Posterior vena cava (tissue), 2 donors: ENCODE results near the gene TBCEL. TPM values are rescaled to one million over a fixed set of nuclear protein-coding genes. Genes with fewer than 3 reads are reported as not detected.

Experiments used
- DNase-seq: peaks from one replicate; pipeline ENCODE4 v3.0.0-alpha.2; 2020; ENCODE audit warnings: low spot score
- intact Hi-C, 2 donors: fragments of 100-400 bp; cut with DNase I; formaldehyde crosslinking; loops; one replicate each; pipeline versions ENCODE4 v1.14.1 to v1.14.2; 2022 to 2023
- total RNA-seq, 2 donors: library from RNA; stranded (reverse); fragmentation: NEBNext Ultra II Directional; extraction: Animal tissue kit (Norgen Biotek cat#: 25700); gene quantifications; one replicate each; pipeline ENCODE4 v1.2.1, GENCODE V29; 2021
- donor health status: DM: yes; HTN: yes; CAD: no.
- donor health status: DM: yes; HTN: yes; CAD: no.

The TBCEL gene
- total RNA-seq, 2 donors from 2014 or later: 30.8 to 32.7 TPM

DNA sequence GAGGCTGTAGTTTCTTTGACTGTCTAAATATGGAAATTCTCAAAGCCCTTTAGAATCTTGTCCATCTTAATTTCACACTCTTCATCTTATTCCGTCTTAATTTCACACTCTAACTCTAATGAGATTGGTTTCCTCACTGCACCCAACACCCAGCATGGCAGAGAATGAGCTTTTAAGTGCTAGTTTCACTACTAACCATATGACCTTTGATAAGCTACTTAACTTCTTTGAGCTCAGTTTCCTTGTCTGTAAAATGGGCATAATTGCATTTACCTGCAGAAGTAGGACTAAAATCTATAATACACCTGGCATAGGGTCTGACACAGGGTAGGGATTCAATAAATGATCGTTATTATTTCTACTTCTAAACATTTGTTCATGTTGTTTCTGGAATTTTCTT, 30.4 kb downstream of the TBCEL start:
- no peak for DNase-seq
- intact Hi-C loops: no loop called here

- DNase-seq: no peak
- intact Hi-C loops: no loop called here
These were observed 31.2 kb downstream of the TBCEL start for GRCh38 chr11:121055076-121055475.

GRCh38 chr11:121057922-121058321, 34.0 kb downstream of the TBCEL start:
- DNase-seq: no peak
- intact Hi-C loops: no loop called here

GRCh38 chr11:121058941-121059340, 35.0 kb downstream of the TBCEL start:
- DNase-seq: no peak
- intact Hi-C loops: no loop called here

DNA sequence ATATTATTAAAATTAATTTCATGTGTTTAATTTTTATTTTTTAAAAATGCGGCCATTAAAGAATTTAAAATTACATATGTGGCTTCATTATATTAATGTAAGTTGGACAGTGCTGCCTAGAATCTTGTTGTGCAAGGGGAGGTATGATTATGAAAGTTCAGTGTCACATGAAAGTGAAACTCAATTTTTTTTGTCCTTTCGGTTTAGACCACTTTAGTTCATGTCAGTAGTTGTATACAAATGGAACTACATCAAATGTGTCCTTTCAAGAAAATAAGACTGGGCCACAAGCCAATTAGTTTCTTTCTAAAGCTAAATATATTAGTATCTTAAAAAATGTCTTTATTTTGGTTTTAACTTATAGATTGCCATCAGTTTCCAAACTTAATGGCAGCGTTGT, 35.7 kb downstream of the TBCEL start:
- DNase-seq: no peak
- intact Hi-C loops: no loop called here

DNA sequence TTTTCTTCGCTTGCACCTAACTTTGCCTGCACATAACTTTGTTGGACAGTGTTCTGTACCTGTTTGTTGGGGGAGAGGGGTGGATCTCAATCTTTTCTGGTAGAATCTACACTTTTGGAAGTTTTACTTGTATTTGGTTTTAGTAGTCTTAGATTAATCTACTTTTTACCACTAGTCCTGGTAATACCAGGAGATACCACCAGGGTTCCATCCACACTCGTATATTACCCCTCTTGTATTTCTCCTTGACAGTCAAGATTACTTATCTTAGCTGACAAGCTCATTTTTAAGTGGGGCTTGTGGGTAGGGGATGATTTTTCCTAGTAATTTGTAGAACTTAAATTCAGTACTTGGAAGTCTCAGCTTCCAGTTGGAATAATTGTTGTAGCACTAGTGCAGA, 39.8 kb downstream of the TBCEL start:
- intact Hi-C loops: no loop called here
- no peak for DNase-seq

DNA sequence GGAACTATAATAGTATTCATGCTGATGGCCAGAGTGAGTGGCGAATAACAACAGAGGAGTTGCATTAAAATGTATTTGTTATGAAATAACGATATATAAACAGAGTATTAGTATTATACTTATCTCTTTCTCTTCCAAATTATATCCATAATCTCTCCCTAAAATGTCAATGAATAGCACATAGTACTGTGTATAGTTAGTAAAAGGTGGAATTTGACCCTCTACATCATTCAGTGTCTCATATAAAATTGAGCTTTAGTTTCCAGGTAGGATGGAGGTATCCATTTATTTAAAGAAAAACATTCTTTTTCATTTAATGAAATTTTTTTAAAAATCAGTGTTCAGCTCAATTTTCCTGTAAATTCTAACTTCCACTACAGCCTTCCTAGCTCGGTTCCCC, 42.7 kb downstream of the TBCEL start:
- intact Hi-C loops: no loop called here

DNA sequence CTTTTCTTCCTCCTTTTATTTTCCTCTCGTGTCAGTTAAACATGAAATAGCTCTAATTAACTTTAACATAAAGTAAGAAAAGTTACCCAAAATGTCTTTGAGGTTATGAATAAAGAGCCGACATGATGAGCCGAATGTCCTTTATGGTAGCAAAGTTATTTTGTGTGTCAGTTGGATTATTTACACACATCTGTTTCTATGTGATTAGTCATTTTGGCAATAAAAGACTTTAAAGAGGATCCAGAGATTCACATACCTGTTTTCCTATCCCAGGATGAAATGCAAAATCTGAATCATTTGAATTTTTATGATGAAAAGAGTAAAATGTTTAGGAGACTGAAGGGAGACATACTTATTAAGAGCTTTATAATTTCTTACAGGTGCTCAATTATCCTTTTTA, 43.1 kb downstream of the TBCEL start:
- DNase-seq: no peak
- intact Hi-C loops: no loop called here

More for the DNA sequence above, 42.7 kb downstream of the TBCEL start:
- DNase-seq: no peak

- no peak for DNase-seq
- intact Hi-C loops: no loop called here
These were observed 43.6 kb downstream of the TBCEL start for GRCh38 chr11:121067453-121067852.

DNA sequence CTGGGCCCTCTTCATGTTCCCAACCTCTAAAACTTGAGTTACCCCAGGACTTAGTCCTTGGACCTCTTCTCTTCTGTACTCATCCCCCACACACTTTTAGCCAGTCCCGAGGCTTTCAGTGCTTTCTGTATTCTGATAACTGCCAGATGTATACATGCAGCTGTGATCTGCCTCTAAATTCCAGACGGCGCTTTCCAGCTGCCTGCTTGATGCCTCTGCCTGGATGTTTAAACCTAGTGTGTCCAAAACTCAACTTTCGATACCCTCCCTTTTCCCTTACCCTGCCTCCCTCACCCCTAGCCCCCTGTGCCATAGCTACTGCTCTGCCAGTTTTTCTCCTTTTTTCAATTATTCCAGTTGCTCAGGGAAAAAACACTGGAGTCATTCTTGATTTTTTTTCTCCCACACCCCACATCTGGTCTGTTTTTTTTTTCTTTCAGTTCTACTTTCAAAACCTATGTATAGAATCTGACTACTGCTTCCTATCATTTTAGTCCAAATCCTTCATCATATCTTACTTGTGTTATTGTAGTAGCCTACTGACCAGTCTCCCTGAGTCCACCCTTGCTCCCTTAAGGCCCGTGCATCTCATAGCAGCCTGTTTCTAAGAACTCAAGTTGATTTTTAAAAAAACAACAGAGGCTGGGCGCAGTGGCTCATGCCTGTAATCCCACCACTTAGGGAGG, 44.2 kb downstream of the TBCEL start:
- intact Hi-C loops: no loop called here
- DNase-seq: no peak

DNA sequence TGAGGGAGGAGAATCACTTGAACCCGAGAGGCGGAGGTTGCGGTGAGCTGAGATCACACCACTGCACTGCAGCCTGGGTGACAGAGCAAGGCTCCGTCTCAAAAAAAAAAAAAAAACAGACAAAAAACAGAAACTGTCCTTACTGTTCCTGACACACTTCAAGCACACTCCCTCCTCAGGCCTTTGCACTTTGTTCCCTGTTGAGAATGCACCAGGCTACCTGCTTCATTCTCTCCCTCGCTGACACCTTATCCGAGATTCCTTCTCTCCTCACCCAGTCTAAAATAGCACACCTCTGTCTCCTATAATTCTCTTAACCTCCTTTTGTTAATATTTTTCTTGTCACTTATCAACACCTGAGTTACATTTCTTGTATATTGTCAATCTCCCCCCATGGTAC, 44.9 kb downstream of the TBCEL start:
- intact Hi-C loops: no loop called here
- DNase-seq: no peak

- intact Hi-C loops: no loop called here
- DNase-seq: no peak
These were observed 47.3 kb downstream of the TBCEL start for GRCh38 chr11:121070951-121071845.

GRCh38 chr11:121071846-121072450, 48.0 kb downstream of the TBCEL start:
- no peak for DNase-seq
- intact Hi-C loops: no loop called here

- DNase-seq: no peak
- intact Hi-C loops: no loop called here
These were observed 57.4 kb downstream of the TBCEL start for GRCh38 chr11:121081321-121081720.

DNA sequence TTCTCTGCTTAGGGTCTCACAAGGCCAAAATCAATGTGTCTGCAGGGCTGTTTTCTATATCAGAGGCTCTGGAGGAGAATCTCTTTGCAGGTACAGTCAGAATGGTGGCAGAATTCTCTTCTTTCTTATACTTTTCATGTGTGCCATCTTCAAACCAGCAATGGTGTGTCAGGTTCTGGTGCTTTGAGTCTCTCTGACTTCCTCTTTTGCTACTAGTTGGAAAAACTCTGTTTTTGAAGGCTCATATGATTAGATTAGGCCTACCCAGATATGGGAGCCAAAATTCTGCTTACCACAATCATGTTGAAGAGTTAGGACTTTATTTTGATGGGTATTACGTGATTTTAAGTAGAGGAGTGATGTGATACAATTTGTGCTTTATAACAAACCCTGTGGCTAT, 58.3 kb downstream of the TBCEL start:
- no peak for DNase-seq
- intact Hi-C loops: no loop called here

DNA sequence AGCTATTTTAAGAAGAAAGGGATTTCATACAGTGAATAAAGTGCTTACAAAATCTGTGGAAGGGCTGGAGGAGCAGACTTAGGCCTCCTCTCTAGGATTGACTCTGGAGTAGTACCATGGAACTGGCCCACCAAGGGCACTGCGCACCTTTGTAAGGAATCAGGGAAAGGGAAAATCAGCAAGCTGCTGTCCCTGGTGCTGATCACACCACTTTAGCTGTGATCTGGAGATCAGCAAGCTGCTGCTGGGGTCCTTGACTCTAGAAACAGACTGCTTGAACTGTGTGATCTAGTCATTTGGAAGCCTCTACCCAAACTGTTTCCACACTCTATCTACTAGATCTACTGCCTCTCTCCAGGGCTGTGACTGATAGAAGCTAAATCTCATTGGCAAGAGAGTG, 58.8 kb downstream of the TBCEL start:
- intact Hi-C loops: no loop called here
- DNase-seq: no peak

DNA sequence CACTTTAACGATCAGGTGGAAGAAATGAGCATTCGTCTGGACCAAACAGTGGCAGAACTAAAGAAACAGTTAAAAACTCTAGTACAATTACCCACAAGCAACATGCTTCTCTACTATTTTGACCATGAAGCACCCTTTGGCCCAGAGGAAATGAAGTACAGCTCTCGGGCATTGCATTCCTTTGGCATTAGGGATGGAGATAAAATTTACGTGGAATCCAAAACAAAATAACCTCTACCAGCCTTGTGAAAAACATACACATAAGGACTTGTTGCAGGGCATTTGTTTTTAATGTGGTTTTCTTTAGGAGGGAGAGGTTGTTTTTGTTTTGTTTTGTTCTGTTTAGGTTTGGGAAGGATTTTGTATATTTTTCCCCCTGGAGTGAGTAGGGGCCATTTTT, 63.0 kb downstream of the TBCEL start:
- DNase-seq: no peak
- intact Hi-C loops: no loop called here

DNA sequence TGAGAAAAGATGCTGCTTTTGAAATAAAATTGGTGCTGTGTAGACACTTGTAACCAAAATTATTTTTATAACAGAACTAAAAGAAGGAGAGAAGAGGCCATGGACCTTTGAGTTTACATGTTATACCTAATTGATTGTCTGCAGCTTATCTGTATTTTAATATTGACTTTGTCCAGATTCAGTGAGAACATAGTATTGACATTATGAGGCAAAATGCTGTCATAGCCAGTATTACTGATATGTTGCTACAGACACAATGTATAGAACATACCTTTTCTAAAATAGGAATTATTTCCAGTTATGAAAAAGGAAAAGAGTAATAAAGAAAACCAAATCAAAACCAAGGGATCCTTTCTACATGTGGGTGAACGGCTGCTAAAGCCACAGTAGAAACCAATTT, 65.7 kb downstream of the TBCEL start:
- intact Hi-C loops: no loop called here
- DNase-seq: no peak

DNA sequence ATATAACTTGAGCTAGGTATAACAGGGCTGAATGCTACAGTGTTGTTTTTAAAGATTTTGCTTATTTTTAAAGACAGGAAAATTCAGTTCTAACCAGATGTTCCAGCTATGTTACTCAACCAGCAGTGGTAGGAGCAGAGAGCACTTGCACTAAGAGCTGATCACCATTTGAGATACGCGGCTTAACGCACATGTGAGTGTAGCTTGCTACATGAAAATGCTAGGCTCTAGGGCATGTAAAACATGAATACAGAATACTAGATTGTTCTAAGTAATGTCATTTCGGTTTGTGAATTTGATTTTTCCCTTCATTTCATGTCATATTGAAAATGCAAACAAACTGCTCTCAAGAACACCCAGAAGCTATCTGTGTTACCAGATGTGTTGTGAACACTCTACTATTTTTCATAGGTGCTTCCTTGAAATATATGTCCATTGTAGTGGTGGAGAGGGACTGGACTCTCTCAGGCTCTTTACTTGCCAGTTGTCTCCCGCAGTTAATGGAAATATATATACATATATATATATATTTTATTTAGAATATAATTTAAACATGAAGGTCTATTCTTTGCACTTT, 66.3 kb downstream of the TBCEL start:
- no peak for DNase-seq
- intact Hi-C loops: no loop called here

DNA sequence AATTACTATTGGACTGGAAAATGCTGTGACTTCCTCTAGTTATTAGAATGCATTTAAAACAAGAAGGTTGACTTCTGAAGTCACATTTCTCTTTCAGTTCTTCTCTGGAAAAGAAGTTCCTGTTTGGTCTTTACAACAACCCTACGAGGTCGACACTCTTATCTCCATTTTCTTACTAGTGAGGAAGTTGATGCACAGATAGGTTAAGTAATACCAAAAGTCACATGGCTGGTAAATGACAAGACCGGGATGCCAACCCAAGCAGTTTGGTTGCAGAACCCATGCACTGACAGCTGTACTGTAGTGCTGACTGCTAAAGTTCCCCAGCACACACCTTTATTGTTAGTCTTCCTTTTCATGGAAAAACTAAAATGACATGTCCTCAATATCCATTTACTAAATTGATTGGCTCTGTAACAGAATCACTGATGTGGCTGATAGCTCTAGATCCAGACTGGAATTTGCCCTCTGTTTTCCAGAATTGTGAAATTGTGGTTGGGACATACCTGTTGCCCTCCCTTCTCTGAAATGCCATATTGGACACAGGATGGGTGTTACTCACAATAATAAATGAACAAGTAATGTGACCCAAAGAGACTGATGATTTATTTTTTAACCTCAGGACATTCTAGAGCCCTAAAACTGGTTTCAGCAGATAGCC, 67.7 kb downstream of the TBCEL start:
- no peak for DNase-seq
- intact Hi-C loops: no loop called here
